ENCODE data around the gene ZCWPW1.
"Not testable (repeated sequence)": the region's sequence is repeated elsewhere in the genome, so short reads cannot be mapped to it uniquely, and the experiment has no call there.

The ZCWPW1 gene

GRCh38 chr7:100384628-100385294, 43.7 kb downstream of the ZCWPW1 start:
- peak overlapping the region in 1 of 21 experiments; percentile 16 for H3K27ac ChIP-seq
- no peak overlapping the region for H3K4me3 ChIP-seq

- peak overlapping the region in 6 of 21 experiments; percentile 8 to 59 (median 32) for H3K27ac ChIP-seq
- H3K4me3 ChIP-seq = not testable (repeated sequence)
These were observed 46.2 kb downstream of the ZCWPW1 start for GRCh38 chr7:100382234-100382853.

GRCh38 chr7:100381531-100382233, 46.8 kb downstream of the ZCWPW1 start:
- H3K27ac ChIP-seq, H3K4me3 ChIP-seq: not testable (repeated sequence)

- Histone ChIP-seq H3K4me3 (no peak overlapping the region), H3K27ac (peak overlapping the region in 10 of 21 experiments; percentile 0 to 76 (median 53))
These were observed 48.3 kb downstream of the ZCWPW1 start for GRCh38 chr7:100380196-100380595.

- H3K4me3 ChIP-seq = no peak overlapping the region
- peak overlapping the region in 1 of 21 experiments; percentile 16 for H3K27ac ChIP-seq
These were observed 50.3 kb downstream of the ZCWPW1 start for GRCh38 chr7:100378114-100378755.

DNA sequence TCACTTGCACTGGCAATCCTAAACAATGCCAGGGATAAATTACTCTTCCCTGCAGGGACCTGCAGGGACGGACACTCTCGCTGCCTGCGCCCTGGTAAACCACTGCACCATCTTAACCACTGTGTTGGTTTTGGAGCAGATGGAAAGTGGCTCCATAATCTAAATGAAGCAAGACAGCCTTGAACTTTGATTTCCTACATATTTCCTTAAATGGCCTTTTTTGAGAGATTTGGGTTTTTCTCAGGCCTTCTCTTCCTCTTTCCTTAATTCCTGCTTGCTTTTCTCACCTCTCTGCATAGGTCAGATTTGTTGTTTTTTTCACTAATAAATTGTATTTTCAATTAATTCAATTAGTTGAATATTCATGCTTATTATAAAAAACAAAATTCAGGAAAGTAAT, 52.4 kb downstream of the ZCWPW1 start:
- peak overlapping the region in 1 of 21 experiments; percentile 8 for H3K27ac ChIP-seq

GRCh38 chr7:100374601-100375000, 53.9 kb downstream of the ZCWPW1 start:
- Histone ChIP-seq H3K4me3 (peak overlapping the region in 4 of 7 experiments; percentile 2 to 20 (median 10)), H3K27ac (peak overlapping the region in 4 of 21 experiments; percentile 2 to 85 (median 76))

More for the DNA sequence above, 52.4 kb downstream of the ZCWPW1 start:
- H3K4me3 ChIP-seq = no peak overlapping the region

GRCh38 chr7:100373870-100374598, 54.5 kb downstream of the ZCWPW1 start:
- H3K27ac ChIP-seq = peak overlapping the region in 18 of 21 experiments; percentile 41 to 85 (median 72)
- peak overlapping the region in 5 of 7 experiments; percentile 6 to 25 (median 17) for H3K4me3 ChIP-seq

DNA sequence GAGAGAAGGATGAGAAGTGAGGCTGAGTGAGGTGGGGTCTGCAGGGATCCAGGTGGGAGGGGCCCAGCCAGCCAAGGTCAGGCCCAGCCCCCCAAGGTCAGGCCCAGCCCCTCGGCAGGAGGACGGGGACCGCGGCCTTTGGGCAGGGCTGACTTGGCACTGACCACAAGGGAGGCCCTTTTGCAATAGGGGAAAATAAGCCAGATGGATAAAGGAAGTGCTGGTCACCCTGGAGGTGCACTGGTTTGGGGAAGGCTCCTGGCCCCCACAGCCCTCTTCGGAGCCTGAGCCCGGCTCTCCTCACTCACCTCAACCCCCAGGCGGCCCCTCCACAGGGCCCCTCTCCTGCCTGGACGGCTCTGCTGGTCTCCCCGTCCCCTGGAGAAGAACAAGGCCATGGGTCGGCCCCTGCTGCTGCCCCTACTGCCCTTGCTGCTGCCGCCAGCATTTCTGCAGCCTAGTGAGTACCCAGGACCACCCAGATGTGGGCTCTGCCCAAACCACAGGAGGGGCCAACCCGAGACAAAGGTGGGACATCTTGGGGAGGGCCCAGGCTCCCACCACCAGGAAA, 55.2 kb downstream of the ZCWPW1 start, which contains the start of gene PILRA:
PILRA (plus strand) TSS at position 227 of the 571 bp plus-strand sequence; CDS start at position 397, 170 bp downstream.
- Histone ChIP-seq H3K4me3 (peak within 1 kb of the TSS in 5 of 7 experiments; percentile 6 to 25 (median 17)), H3K27ac (peak within 1 kb of the TSS; percentile 9 to 85 (median 70))

DNA sequence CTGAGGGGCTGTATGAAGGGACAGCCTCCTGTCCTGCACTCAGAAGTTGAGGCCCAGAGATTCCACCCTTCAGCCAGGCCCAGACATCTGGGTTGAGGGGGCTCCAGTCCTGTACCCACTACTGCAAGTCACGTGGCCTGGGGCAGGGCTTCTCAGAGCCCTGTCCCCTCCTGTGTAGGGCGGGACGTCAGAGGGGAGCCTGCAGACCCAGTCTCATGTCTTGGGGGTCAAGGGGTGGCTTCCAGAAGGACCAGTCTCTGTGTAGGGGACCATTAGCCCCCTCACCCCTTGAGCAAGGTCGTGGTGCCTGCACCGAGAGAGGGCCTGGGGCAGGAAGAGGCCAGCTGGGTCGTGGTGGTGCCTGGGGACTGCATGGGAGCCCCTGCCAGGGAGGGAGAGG, 55.8 kb downstream of the ZCWPW1 start:
- H3K27ac ChIP-seq = peak overlapping the region in 20 of 21 experiments; percentile 9 to 85 (median 70)

DNA sequence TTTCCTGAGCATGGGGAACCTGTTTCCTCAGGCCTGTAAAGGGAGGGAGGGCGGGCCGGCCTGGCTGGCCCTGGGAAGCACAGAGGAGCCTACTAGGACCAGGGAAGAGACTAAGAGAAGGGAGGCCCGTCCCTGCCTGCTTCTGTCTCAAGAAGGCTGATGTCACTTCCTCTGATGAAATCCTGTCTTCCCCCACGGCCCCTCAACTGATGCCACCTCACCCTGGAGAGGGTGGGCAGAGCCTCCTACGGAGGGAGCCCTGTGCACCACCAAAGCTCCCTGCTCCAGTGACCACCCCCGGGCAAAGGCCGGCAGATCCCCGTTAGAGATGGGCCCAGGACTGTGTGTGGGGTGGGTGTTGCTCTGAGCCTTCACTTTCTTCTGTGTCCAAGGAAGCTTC, 56.2 kb downstream of the ZCWPW1 start:
- H3K4me3 ChIP-seq = no peak overlapping the region
- peak overlapping the region in 20 of 21 experiments; percentile 9 to 85 (median 70) for H3K27ac ChIP-seq

More for the DNA sequence above, 55.8 kb downstream of the ZCWPW1 start:
- H3K4me3 ChIP-seq = no peak overlapping the region

GRCh38 chr7:100371561-100372171, 56.8 kb downstream of the ZCWPW1 start:
- Histone ChIP-seq H3K27ac (peak overlapping the region in 12 of 21 experiments; percentile 18 to 85 (median 74)), H3K4me3 (no peak overlapping the region)

DNA sequence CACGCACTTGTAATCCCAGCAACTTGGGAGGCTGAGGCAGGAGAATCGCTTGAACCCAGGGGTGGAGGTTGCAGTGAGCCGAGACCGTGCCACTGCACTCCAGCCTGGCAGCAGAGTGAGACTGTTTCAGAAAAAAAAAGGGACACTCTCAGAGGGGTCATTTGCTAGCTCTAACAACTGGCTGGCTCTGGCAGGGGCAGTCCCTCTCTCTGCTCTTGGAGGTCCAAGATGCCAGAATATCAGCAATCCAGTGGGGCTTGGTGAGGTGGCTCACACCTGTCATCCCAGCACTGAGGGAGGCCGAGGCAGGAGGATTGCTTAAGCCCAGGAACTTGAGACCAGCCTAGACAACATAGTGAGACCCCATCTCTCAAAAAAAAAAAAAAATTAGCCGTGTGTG, 57.8 kb downstream of the ZCWPW1 start:
- no peak overlapping the region for H3K4me3 ChIP-seq
- peak overlapping the region in 5 of 21 experiments; percentile 18 to 76 (median 31) for H3K27ac ChIP-seq

- H3K4me3 ChIP-seq = no peak overlapping the region
- peak overlapping the region in 12 of 21 experiments; percentile 18 to 84 (median 54) for H3K27ac ChIP-seq
These were observed 58.2 kb downstream of the ZCWPW1 start for GRCh38 chr7:100370303-100370702.

- H3K27ac ChIP-seq = peak overlapping the region in 18 of 21 experiments; percentile 27 to 84 (median 59)
- H3K4me3 ChIP-seq = no peak overlapping the region
These were observed 59.4 kb downstream of the ZCWPW1 start for GRCh38 chr7:100369105-100369504.

DNA sequence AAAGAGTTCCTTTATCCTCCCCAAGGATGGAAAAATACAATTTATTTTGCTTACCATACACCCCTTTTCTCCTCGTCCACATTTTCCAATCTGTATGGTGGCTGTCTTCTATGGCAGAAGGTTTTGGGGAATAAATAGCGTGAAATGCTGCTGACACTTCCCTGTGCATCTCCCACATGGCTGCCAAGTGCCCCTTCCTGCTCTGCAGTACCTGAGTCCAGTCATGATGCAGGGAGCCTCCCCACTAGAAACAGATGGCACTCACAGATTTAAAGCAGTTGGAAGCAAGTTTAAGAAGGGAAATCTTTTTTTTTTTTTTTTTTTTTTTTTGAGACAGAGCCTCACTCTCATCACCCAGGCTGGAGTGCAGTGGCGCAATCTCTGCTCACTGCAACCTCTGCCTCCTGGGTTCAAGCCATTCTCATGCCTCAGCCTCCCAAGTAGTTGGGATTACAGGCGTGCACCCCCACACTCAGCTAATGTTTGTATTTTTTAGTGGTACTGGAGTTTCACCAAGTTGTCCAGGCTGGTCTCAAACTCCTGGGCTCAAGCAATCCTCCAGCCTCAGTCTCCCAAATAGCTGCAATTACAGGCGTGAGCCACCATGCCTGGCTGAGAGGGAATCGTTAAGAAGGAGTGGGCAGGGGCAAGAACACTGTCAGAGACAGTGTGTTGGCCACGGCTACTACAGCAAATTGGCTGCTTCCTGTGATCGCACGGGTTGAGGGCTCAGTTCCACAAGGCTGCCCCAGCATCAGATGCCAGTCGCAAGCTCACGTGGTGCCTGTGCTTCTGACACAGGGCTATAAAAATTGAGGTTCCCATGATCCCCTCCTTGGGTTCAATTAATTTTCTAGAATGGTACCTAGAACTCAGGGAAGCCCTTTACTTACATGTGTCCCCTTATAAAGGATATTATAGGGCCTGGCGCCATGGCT, 60.6 kb downstream of the ZCWPW1 start:
- Histone ChIP-seq H3K4me3 (no peak overlapping the region), H3K27ac (peak overlapping the region in 17 of 21 experiments; percentile 17 to 84 (median 53))

DNA sequence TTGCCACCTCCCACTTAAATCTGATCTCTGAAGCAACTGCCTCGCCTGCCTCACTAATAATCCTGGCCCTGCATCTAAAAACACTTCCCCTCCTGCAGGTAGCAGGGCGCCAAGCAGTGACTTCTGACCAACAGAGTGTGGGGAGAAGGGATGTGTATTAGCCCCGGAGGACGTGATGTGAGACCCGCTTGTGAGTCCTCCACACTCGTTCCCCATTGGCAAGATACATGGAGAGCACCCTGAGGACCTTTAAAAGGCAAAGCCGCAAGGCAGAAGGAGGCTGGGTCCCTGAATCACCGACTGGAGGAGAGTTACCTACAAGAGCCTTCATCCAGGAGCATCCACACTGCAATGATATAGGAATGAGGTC, 61.3 kb downstream of the ZCWPW1 start:
- peak overlapping the region in 9 of 21 experiments; percentile 2 to 76 (median 31) for H3K27ac ChIP-seq
- H3K4me3 ChIP-seq = no peak overlapping the region
